HepG2 (cell line): ENCODE results near the gene TMEM8B. TPM values are rescaled to one million over a fixed set of nuclear protein-coding genes. Genes with fewer than 3 reads are reported as not detected.

Experiments
- ATAC-seq: fragments of 200-7000 bp; cut with Tn5 transposase; 3 replicates; pipeline ENCODE4 v1.9.1; 2020; ENCODE audit warnings: mild to moderate bottlenecking, moderate library complexity
- BruUV-seq: library from RNA; stranded (reverse); fragments of 400-500 nt; replicated peaks from 2 replicates; lab custom pipeline; 2021; lab: Mats Ljungman, UMichigan
- CTCF ChIA-PET: fragments of 300-600 bp; formaldehyde crosslinking; extraction: SDS; loops from one replicate; lab custom pipeline; 2021; ENCODE audit warnings: low total read pairs, inconsistent platforms, low intra/inter-chr PET ratio; lab: Yijun Ruan, JAX
- POLR2A ChIA-PET: fragments of 350-600 bp; sonication (Branson Sonifier 250); formaldehyde crosslinking; loops from one replicate; lab custom pipeline; 2020; ENCODE audit warnings: antibody characterized with exemption, inconsistent platforms; lab: Yijun Ruan, JAX
- DNase-seq: peaks from one replicate; pipeline ENCODE4 v3.0.0-alpha.2; 2015; ENCODE audit warnings: low spot score
- FAIRE-seq: peaks from 3 replicates; lab custom pipeline; 2011; peaks lifted over from hg19 to GRCh38; lab: Jason Lieb, UNC
- H2AFZ ChIP-seq: one replicate; pipeline ENCODE4 v1.6.1; 2011; ENCODE audit warnings: low read length, inconsistent platforms
- H3K27ac ChIP-seq: fragments of 300-600 bp; 3 replicates; pipeline ENCODE4 v1.8.0; 2011; ENCODE audit warnings: mixed run types, mild to moderate bottlenecking, mixed read lengths, low read length, inconsistent platforms; ENCODE audit not compliant: insufficient read depth; ENCODE audit errors: extremely low read length
- H3K27me3 ChIP-seq, 2 experiments: fragments of 200-600 bp in 1 of 2; 2 replicates in 1 of 2; 3 replicates in 1 of 2; pipeline versions ENCODE4 v1.6.0 to v1.8.0; 2011; ENCODE audit warnings: low read length in 2 of 2, mild to moderate bottlenecking in 2 of 2, moderate library complexity in 2 of 2, inconsistent platforms in 1 of 2; ENCODE audit not compliant: insufficient read depth in 2 of 2, control insufficient read depth in 1 of 2
- H3K36me3 ChIP-seq, 2 experiments: fragments of 200-600 bp in 1 of 2; replicated peaks in 1 of 2; 2 replicates in 1 of 2; 3 replicates in 1 of 2; pipeline versions ENCODE4 v1.5.1 to v1.8.0; 2011; ENCODE audit warnings: low read length in 2 of 2, inconsistent platforms in 1 of 2; ENCODE audit not compliant: insufficient read depth in 2 of 2, control insufficient read depth in 1 of 2
- H3K4me1 ChIP-seq: 2 replicates; pipeline ENCODE4 v1.5.1; 2012; ENCODE audit warnings: low read length, inconsistent platforms; ENCODE audit not compliant: insufficient read depth
- H3K4me2 ChIP-seq: 2 replicates; pipeline ENCODE4 v1.6.0; 2011; ENCODE audit warnings: low read depth, low read length, inconsistent platforms
- H3K4me3 ChIP-seq, 3 experiments: fragments of 200-600 bp in 1 of 3; sonication (generic), shearing (Covaris generic) in 1 of 3; replicated peaks in 1 of 3; 2 replicates each; pipeline ENCODE4 v1.5.1; 2011 to 2016; ENCODE audit warnings: low read length in 3 of 3, inconsistent platforms in 2 of 3, low read depth in 2 of 3, mild to moderate bottlenecking in 2 of 3, control low read depth in 1 of 3, mixed read lengths in 1 of 3; ENCODE audit not compliant: insufficient read depth in 1 of 3
- H3K79me2 ChIP-seq: one replicate; pipeline ENCODE4 v1.6.1; 2011; ENCODE audit warnings: low read length, inconsistent platforms; ENCODE audit not compliant: insufficient read depth
- H3K9ac ChIP-seq: 2 replicates; pipeline ENCODE4 v1.6.0; 2011; ENCODE audit warnings: mild to moderate bottlenecking, low read depth, low read length, inconsistent platforms; ENCODE audit not compliant: insufficient read depth
- H3K9me3 ChIP-seq: 2 replicates; pipeline ENCODE4 v1.5.1; 2012; ENCODE audit warnings: mild to moderate bottlenecking, low read length
- H4K20me1 ChIP-seq: 2 replicates; pipeline ENCODE4 v1.6.0; 2011; ENCODE audit warnings: inconsistent platforms, mild to moderate bottlenecking, low read length, moderate library complexity; ENCODE audit not compliant: insufficient read depth
- CHD4 ChIP-seq: fragments of 200-600 bp; sonication (generic); IDR thresholded peaks from 2 replicates; pipeline ENCODE4 v1.7.0; 2017; ENCODE audit warnings: mild to moderate bottlenecking, low read length, borderline replicate concordance
- GATAD2A ChIP-seq: IDR thresholded peaks from 2 replicates; pipeline ENCODE4 v1.6.1; 2016
- NR2C2 ChIP-seq: sonication (generic); formaldehyde crosslinking; IDR thresholded peaks from 2 replicates; pipeline ENCODE4 v1.4.0; 2020; ENCODE audit warnings: missing genetic modification reagents, mild to moderate bottlenecking, moderate library complexity, borderline replicate concordance
- PAF1 ChIP-seq: IDR thresholded peaks from 2 replicates; pipeline ENCODE4 v1.6.1; 2016; ENCODE audit warnings: missing genetic modification reagents, missing compliant biosample characterization
- PRDM4 ChIP-seq: sonication (generic); formaldehyde crosslinking; IDR thresholded peaks from 2 replicates; pipeline ENCODE4 v1.9.0; 2021; ENCODE audit warnings: missing genetic modification reagents, borderline replicate concordance
- ZNF225 ChIP-seq: sonication (generic); formaldehyde crosslinking; IDR thresholded peaks from 2 replicates; pipeline ENCODE4 v1.4.0; 2020; ENCODE audit warnings: mild to moderate bottlenecking, missing genetic modification reagents
- ZNF335 ChIP-seq: sonication (generic); formaldehyde crosslinking; IDR thresholded peaks from 2 replicates; pipeline ENCODE4 v1.4.0; 2020; ENCODE audit warnings: missing genetic modification reagents
- ZNF660 ChIP-seq: sonication (generic); formaldehyde crosslinking; IDR thresholded peaks from 2 replicates; pipeline ENCODE4 v1.5.1; 2020; ENCODE audit warnings: mild to moderate bottlenecking, low read depth, missing genetic modification reagents, borderline replicate concordance
- WGBS: methylation state at CpG from one replicate; pipeline ENCODE4 v1.1.6; 2017; ENCODE audit warnings: low lambda C conversion rate; 5-methylcytosine and 5-hydroxymethylcytosine counted together
- in situ Hi-C: cut with HindIII; loops from 2 replicates; pipeline ENCODE4 v1.10.0; 2017; ENCODE audit warnings: low pct_unique_long_range_greater_than_20kb; ENCODE audit not compliant: extremely low pct_ligation_motif_present
- intact Hi-C: fragments of 100-400 bp; cut with micrococcal nuclease; formaldehyde crosslinking; loops from one replicate; pipeline ENCODE4 v1.10.0; 2022; ENCODE audit not compliant: unreplicated experiment
- polyA plus RNA-seq, 8 experiments: library from polyadenylated mRNA; depleted of rRNA in 3 of 8; stranded (reverse) in 7 of 8; unstranded in 1 of 8; fragments of >200 nt; fragmentation: Illumina TruSeq in 4 of 8; extraction: Trizol in 4 of 8; gene quantifications; 2 replicates each; pipeline versions ENCODE4 v1.2.1 to v1.2.3, GENCODE V29; 2011 to 2016; ENCODE audit warnings: low read depth in 4 of 8, missing spikeins in 1 of 8, mixed read lengths in 1 of 8; ENCODE audit not compliant: insufficient read depth in 1 of 8
- total RNA-seq, 5 experiments: library from RNA; depleted of rRNA; stranded (reverse); fragments of >200 nt; fragmentation: Illumina TruSeq; extraction: Trizol; gene quantifications; 2 replicates each; pipeline ENCODE4 v1.2.3, GENCODE V29; 2016; ENCODE audit warnings: low read depth in 1 of 5
- TF ChIP-seq, protein P1 (sequence below): sonication (generic); formaldehyde crosslinking; IDR thresholded peaks from 2 replicates; pipeline ENCODE4 v1.5.1; 2020; ENCODE audit warnings: missing genetic modification reagents, mild to moderate bottlenecking, borderline replicate concordance
- TF ChIP-seq, protein P2 (sequence below): sonication (generic); formaldehyde crosslinking; IDR thresholded peaks from 2 replicates; pipeline ENCODE4 v1.4.0; 2020; ENCODE audit warnings: missing genetic modification reagents, borderline replicate concordance

TMEM8B gene
- total and polyA plus RNA-seq, 2 of the 13 experiments (the other 11 are each of a cell fraction or from before 2014, with no cell fraction given) = 2.1 to 2.7 TPM

GRCh38 chr9:35854091-35854762 is 25.2 kb downstream of the TMEM8B start (continued):
- no peak for TF ChIP-seq ZNF660 (CRISPR knock-in tag)
- no peak for TF ChIP-seq PRDM4 (CRISPR knock-in tag)
- TF ChIP-seq, protein P1, sequence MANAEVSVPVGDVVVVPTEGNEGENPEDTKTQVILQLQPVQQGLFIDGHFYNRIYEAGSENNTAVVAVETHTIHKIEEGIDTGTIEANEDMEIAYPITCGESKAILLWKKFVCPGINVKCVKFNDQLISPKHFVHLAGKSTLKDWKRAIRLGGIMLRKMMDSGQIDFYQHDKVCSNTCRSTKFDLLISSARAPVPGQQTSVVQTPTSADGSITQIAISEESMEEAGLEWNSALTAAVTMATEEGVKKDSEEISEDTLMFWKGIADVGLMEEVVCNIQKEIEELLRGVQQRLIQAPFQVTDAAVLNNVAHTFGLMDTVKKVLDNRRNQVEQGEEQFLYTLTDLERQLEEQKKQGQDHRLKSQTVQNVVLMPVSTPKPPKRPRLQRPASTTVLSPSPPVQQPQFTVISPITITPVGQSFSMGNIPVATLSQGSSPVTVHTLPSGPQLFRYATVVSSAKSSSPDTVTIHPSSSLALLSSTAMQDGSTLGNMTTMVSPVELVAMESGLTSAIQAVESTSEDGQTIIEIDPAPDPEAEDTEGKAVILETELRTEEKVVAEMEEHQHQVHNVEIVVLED = no peak
- no peak for TF ChIP-seq NR2C2 (CRISPR knock-in tag)
- no peak for TF ChIP-seq ZNF225

GRCh38 chr9:35856206-35856605 is 27.2 kb downstream of the TMEM8B start:
- Histone ChIP-seq H3K9me3 (no peaks in the 10 kb centered on the region), H2AFZ (no peak overlapping the region), H3K4me1 (no peaks in the 10 kb centered on the region), H3K4me2 (no peak overlapping the region), H3K4me3 (no peak overlapping the region), H3K36me3 (no peaks in the 10 kb centered on the region), H4K20me1 (no peaks in the 10 kb centered on the region), H3K27me3 (peaks cover 0 to 24% of the 10 kb centered on the region in 2 experiments; a peak in 2 of 5 replicates), H3K79me2 (no peaks in the 10 kb centered on the region), H3K27ac (no peak overlapping the region), H3K9ac (no peak overlapping the region)
- intact Hi-C loops (no loop called here), in situ Hi-C loops (no loop called here)
- CTCF ChIA-PET = no interaction called here
- TF ChIP-seq, protein P2, sequence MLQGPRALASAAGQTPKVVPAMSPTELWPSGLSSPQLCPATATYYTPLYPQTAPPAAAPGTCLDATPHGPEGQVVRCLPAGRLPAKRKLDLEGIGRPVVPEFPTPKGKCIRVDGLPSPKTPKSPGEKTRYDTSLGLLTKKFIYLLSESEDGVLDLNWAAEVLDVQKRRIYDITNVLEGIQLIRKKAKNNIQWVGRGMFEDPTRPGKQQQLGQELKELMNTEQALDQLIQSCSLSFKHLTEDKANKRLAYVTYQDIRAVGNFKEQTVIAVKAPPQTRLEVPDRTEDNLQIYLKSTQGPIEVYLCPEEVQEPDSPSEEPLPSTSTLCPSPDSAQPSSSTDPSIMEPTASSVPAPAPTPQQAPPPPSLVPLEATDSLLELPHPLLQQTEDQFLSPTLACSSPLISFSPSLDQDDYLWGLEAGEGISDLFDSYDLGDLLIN (CRISPR knock-in tag) = no peak
- TF ChIP-seq PAF1 = no peak
- TF ChIP-seq CHD4 = no peak
- TF ChIP-seq ZNF335 (CRISPR knock-in tag) = no peak
- no peak for TF ChIP-seq GATAD2A (CRISPR knock-in tag)
- DNase-seq (no peak), FAIRE-seq (no peak), ATAC-seq (no peak)
- POLR2A ChIA-PET = no interaction called here
- no TSS peak for BruUV-seq
- 22% methylated on average over 3 of the region's 3 CpGs for WGBS
